SK-N-SH (cell line): ENCODE measurements around the gene PRR18.

Experiments used
- CTCF ChIP-seq: fragments of 200-600 bp; sonication (generic); IDR thresholded peaks from 2 replicates; pipeline ENCODE4 v1.6.1; 2017; ENCODE audit warnings: antibody characterized with exemption, mild to moderate bottlenecking, moderate library complexity
- EZH2phosphoT487 ChIP-seq: fragments of 200-600 bp; sonication (generic); IDR thresholded peaks from 2 replicates; pipeline ENCODE4 v1.6.1; 2017; ENCODE audit warnings: low read depth, mixed run types, mild to moderate bottlenecking, antibody characterized with exemption, moderate library complexity, borderline replicate concordance
- GABPA ChIP-seq: IDR thresholded peaks from 2 replicates; pipeline ENCODE4 v1.4.0; 2012; ENCODE audit warnings: low read depth, mild to moderate bottlenecking
- JUND ChIP-seq: IDR thresholded peaks from 2 replicates; pipeline ENCODE4 v1.4.0; 2012
- MEF2A ChIP-seq: IDR thresholded peaks from 2 replicates; pipeline ENCODE4 v1.4.0; 2012; ENCODE audit warnings: low read depth, borderline replicate concordance
- POLR2AphosphoS5 ChIP-seq: IDR thresholded peaks from 2 replicates; pipeline ENCODE4 v1.6.1; 2012; ENCODE audit warnings: low read depth, low read length
- RFX5 ChIP-seq: IDR thresholded peaks from 2 replicates; pipeline ENCODE4 v1.6.1; 2012; ENCODE audit warnings: mild to moderate bottlenecking, improper control_type of control experiment, low read length
- SIN3A ChIP-seq: IDR thresholded peaks from 2 replicates; pipeline ENCODE4 v1.6.1; 2012; ENCODE audit warnings: low read depth, mild to moderate bottlenecking, low read length, moderate library complexity, borderline replicate concordance
- TAF1 ChIP-seq: IDR thresholded peaks from 2 replicates; pipeline ENCODE4 v1.6.1; 2012; ENCODE audit warnings: low read depth, mild to moderate bottlenecking, low read length, moderate library complexity, borderline replicate concordance
- USF2 ChIP-seq: fragments of 150-350 bp; IDR thresholded peaks from 2 replicates; pipeline ENCODE4 v1.6.1; 2017; ENCODE audit warnings: antibody characterized with exemption, low read length, low read depth, borderline replicate concordance
- ZBTB33 ChIP-seq: IDR thresholded peaks from 2 replicates; pipeline ENCODE4 v1.4.0; 2012; ENCODE audit warnings: low read depth, borderline replicate concordance
- TF ChIP-seq, protein P1 (sequence below): IDR thresholded peaks from 2 replicates; pipeline ENCODE4 v1.6.1; 2012; ENCODE audit warnings: mild to moderate bottlenecking, low read depth, low read length, moderate library complexity
- TF ChIP-seq, protein P2 (sequence below): fragments of 150-350 bp; IDR thresholded peaks from 2 replicates; pipeline ENCODE4 v1.6.1; 2016; ENCODE audit warnings: mild to moderate bottlenecking, low read depth, low read length

DNA sequence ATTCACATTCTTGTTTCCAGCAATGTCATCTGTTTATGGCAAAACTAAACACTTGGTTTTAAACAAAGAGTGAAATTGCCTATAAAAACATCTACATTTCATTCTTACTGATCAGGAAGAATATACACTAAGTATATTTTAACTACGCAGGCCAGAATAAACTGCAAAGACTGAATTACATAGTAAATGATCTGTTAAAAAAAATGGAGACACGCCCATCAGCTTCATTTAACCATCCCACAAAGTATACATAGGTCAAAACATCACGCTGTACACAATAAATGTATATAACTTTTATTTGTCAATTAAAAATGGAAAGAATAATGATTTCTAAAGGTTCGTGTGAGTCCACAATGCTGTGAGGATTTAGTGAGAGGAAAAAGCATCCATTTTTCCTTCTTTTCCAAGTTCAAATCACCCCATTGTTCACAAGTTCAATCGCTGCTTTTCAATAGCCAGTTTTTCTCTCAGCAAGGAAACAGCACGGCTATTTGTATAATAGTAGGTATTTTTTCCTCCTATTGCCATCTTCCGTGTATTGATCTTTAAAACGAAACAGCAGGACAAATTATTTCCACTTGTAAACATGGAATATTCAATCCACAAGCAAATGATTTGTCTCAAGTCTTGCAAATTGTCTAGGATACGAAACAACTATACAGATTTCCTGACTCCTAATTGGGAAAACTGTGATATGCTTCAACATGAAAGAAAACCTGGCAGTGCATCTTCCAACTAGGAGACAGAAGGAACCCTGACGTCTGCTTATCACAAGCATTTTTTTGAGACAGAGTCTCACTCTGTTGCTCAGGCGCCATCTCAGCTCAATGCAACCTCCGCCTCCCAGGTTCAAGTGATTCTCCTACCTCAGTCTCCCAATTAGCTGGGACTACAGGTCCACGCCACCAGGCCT, 23.6 kb upstream of the PRR18 start:
- no peak for TF ChIP-seq POLR2AphosphoS5
- TF ChIP-seq JUND: no peak
- TF ChIP-seq CTCF: no peak
- no peak for TF ChIP-seq SIN3A
- no peak for TF ChIP-seq GABPA
- TF ChIP-seq EZH2phosphoT487: no peak
- no peak for TF ChIP-seq RFX5
- TF ChIP-seq, protein P1, sequence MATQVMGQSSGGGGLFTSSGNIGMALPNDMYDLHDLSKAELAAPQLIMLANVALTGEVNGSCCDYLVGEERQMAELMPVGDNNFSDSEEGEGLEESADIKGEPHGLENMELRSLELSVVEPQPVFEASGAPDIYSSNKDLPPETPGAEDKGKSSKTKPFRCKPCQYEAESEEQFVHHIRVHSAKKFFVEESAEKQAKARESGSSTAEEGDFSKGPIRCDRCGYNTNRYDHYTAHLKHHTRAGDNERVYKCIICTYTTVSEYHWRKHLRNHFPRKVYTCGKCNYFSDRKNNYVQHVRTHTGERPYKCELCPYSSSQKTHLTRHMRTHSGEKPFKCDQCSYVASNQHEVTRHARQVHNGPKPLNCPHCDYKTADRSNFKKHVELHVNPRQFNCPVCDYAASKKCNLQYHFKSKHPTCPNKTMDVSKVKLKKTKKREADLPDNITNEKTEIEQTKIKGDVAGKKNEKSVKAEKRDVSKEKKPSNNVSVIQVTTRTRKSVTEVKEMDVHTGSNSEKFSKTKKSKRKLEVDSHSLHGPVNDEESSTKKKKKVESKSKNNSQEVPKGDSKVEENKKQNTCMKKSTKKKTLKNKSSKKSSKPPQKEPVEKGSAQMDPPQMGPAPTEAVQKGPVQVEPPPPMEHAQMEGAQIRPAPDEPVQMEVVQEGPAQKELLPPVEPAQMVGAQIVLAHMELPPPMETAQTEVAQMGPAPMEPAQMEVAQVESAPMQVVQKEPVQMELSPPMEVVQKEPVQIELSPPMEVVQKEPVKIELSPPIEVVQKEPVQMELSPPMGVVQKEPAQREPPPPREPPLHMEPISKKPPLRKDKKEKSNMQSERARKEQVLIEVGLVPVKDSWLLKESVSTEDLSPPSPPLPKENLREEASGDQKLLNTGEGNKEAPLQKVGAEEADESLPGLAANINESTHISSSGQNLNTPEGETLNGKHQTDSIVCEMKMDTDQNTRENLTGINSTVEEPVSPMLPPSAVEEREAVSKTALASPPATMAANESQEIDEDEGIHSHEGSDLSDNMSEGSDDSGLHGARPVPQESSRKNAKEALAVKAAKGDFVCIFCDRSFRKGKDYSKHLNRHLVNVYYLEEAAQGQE: no peak
- TF ChIP-seq TAF1: no peak
- TF ChIP-seq, protein P2, sequence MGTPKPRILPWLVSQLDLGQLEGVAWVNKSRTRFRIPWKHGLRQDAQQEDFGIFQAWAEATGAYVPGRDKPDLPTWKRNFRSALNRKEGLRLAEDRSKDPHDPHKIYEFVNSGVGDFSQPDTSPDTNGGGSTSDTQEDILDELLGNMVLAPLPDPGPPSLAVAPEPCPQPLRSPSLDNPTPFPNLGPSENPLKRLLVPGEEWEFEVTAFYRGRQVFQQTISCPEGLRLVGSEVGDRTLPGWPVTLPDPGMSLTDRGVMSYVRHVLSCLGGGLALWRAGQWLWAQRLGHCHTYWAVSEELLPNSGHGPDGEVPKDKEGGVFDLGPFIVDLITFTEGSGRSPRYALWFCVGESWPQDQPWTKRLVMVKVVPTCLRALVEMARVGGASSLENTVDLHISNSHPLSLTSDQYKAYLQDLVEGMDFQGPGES: no peak
- TF ChIP-seq MEF2A: no peak
- no peak for TF ChIP-seq ZBTB33
- TF ChIP-seq USF2: no peak
